Ecto neural progenitor cell (in vitro differentiated cells): ENCODE data around the gene HSPH1.

Experiments used
- DNase-seq: peaks from one replicate; pipeline ENCODE4 v3.0.0-alpha.2; 2018; ENCODE audit warnings: low spot score

The HSPH1 gene

DNA sequence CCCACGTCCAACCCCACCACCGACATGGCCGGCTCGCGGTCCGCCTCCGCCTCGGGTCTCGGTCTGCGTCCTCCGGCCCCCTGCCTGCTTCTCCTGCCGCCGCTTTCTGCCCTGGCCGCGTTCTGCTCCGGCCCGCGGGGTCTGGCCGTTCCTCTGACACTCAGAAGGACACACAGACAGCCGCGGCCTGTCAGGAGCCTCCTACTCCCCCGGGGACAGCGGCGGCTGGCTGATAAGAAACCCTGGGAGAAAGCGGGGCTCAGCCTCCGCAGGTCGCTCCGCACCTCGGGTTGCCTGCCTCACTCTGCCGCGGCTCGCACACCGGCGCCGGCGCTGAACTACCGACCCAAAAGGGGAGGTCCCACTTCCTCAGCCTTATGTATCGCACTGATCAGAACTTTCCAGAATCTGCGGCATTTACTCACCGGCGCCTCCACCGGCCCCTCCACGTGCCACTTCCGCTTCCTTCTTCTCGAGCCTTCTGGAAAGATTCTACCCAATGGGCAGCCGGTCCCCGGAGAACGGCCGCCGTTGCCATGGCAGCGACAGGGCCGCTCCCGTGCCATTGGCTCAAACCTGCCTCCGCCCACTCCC, at the start of gene HSPH1:
HSPH1 (minus strand) TSS at position 348 of the 594 bp plus-strand sequence; CDS start at position 26, 322 bp downstream.
- peak; percentile 98 for DNase-seq

- no peak for DNase-seq
These were observed 48.1 kb upstream of the HSPH1 start for GRCh38 chr13:31209841-31210210.

- DNase-seq: peak; percentile 60
These were observed 47.6 kb upstream of the HSPH1 start for GRCh38 chr13:31209172-31209840.

- DNase-seq: no peak
These were observed 46.9 kb upstream of the HSPH1 start for GRCh38 chr13:31208559-31209122.

GRCh38 chr13:31207661-31208552, 46.2 kb upstream of the HSPH1 start:
- no peak for DNase-seq

DNA sequence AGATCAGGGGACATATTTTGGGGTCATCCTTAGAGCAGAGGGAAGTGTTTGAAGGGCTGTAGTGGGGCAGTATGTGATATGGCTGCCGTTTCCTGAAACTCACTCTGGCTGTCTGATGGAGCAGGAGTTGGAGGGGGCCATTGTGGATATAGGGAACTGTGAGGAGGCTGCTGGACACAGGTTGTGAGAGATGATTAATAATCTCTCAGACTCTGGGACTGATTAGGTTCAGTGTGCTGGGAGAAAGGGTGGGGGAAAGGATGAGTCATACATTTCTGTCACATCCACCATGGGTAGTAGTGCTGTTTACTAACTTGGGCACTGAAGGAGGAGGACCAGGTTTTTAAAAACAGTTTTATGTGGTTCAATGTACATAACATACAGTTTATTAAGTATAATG, 42.9 kb upstream of the HSPH1 start:
- no peak for DNase-seq

DNA sequence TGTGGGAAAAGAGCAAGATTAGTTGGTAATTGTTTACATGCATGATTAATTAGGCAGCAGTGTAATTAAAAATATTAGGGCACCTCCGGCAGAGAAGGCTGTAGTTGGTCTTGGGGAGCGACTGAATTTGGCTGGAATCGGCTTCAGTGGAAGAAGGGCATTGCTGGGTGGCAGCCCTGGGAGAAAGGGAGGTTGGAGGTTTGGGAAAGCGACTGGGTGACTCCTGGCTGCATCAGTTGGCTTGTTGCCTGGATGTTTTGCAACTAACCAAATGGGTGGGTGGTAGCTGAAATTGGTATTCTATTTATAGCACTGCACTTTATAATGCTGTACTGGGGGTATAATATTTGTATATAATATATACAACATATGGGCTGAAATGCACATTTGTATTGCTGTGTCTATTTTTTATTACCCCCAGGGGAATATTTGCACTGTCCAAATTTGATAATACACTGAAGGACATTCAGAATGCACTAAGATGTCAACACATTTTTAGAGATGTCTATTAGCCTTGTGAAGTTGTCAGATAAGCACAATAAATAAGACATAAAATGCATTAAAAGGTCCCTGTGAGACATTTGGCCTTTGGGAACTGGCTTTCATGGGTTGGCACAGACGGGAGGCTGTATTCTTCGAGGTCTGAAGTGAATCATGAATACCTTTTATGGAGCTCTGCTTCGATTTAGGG, 39.8 kb upstream of the HSPH1 start:
- DNase-seq: no peak

DNA sequence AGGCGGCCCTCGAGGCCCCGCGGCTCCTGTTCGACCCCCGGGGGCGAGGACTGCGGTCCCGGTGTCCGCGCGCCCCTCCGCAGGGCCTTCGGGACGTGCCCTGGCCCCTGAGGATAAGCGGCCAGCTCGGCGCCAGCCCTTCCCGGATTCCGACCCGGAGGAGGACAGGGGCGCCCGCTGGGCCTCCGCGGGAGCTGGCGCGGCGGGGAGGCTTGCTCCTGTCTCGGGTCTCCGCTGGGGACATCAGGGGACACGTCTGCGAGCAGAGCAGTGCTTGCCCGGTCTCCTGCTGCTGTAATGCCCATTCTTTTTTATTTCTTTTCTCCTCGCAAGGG, 38.9 kb upstream of the HSPH1 start:
- DNase-seq: peak; percentile 64

GRCh38 chr13:31199849-31200636, 38.3 kb upstream of the HSPH1 start, which contains the start of gene B3GLCT:
TSS of gene B3GLCT (plus strand) at chr13:31199975. CDS start at chr13:31200085, 110 bp downstream.
- DNase-seq: peak; percentile 91

- no peak for DNase-seq
These were observed 37.8 kb upstream of the HSPH1 start for GRCh38 chr13:31199527-31199848.

DNA sequence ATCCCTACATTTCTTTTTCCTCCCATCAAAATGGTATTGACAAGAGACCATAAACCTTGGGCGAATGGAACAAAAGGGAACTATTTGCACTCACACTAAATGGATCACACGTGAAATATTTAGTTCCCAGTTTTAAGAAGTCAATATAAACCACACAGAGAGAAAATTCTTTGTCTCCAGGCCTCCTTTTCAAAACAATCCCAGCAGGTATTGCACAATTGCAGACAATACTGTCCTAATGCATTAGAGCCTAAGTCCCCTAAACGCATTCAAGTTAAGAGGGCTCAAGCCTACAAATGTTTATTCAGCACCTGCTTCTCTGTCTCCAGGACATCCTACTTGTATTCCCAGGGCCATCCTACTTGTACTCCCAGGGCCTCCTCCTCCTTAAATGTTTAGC, 36.8 kb upstream of the HSPH1 start:
- DNase-seq: no peak

DNA sequence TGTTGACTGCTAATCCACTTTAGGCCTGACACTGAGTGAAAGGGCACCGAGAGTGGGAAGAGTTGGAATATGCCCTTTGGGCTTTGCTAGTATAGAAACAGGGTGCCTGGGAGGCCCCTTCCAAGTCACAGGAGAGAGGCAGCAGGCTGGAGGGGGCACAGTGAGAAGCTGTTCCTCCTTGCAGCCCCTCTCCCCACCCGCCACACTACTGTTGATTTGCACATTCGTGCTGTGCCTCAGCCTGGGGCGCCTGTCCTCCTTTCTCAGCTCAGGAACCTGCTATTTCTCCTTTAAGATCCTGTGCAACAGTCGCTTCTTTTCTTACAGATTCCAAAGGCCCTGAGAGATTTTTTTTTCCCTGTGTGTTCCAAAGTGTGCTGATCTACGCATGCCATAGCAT, 35.3 kb upstream of the HSPH1 start:
- no peak for DNase-seq

GRCh38 chr13:31195616-31196015, 33.9 kb upstream of the HSPH1 start:
- DNase-seq: no peak

- DNase-seq: no peak
These were observed 30.6 kb upstream of the HSPH1 start for GRCh38 chr13:31192306-31192705.

GRCh38 chr13:31191748-31192147, 30.0 kb upstream of the HSPH1 start:
- DNase-seq: no peak

DNA sequence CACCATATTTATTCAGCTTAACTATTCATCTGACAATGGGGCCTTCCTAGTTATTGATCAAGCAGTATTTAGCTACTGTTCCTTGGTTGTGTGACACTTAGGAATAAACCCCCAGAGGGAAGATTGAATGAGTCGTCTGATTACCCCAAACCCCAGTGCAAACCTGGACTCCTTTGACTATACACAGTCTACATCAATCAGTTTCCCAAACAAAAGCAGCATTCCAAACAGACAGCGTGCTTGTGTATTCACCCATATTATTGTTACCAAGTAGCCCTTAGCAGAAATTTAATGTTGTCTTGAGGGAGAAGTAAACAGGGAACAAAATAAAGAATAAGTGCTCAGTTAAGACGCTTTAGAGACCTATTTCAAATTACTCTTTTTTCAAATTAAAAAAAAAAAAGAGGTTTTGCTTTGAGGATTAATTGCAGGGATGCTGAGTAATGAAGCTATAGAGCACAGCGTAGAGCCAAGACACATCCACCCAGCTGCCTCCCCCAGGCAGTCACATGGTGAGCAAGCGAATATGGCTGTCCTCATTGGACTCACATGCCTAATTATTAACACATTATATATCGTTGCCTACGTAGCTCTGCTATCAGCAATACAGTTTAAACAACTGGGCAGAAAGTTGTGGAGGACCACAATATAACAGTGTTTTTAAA, 23.4 kb upstream of the HSPH1 start:
- DNase-seq: no peak

GRCh38 chr13:31184451-31184850, 22.7 kb upstream of the HSPH1 start:
- no peak for DNase-seq

- no peak for DNase-seq
These were observed 21.3 kb upstream of the HSPH1 start for GRCh38 chr13:31182987-31183386.

DNA sequence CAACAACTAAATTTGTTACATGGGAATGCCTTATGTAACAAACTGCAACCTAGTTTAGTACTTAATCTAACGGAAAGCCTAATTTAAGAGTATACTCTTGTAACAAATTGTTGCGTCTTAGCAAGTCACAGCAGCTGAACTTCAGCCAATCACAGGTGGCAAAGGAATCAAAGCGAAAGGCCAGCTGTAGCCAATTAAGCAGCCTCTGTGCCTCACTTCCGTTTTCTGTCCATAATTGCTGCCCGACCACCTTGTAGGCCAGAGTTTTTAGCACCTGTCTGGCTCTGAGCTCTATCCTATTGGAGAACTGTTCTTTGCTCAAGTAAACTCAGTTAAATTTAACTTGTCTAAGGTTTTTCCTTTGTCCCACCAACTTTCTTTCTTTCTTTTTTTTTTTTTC, 18.1 kb upstream of the HSPH1 start:
- DNase-seq: no peak

DNA sequence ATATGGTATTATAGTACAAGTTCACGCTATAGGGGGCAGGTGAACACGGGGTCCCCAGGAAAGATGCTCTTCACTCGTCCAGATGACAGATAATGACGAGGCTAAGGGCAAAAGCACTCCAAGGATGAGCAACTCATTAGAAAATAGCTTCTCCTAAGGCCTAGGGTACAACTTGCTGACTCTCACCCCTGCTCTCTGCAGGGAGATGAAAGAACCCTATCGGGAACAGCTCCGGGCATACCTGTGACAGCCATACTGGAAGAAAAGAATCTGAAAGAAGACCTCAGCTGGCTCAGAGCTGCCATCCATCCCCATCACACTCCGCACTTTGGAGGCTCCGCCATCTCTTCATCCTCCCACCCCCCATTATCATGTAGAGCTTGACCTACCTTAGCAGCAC, 17.5 kb upstream of the HSPH1 start:
- DNase-seq: no peak
